HG03469 (cell line): ENCODE measurements around the gene GMEB2.

Source experiments
- ATAC-seq: cut with Tn5 transposase; IDR thresholded peaks from one replicate; pipeline ENCODE4 v1.9.1; 2021; ENCODE audit warnings: mild to moderate bottlenecking, moderate library complexity, moderate number of reproducible peaks; ENCODE audit not compliant: unreplicated experiment

GMEB2 gene

GRCh38 chr20:63590218-63591146, 36.4 kb downstream of the GMEB2 start:
- no peak for ATAC-seq

GRCh38 chr20:63589261-63590217, 37.4 kb downstream of the GMEB2 start:
- no peak for ATAC-seq

GRCh38 chr20:63588641-63589041, 38.3 kb downstream of the GMEB2 start:
- ATAC-seq = no peak

- no peak for ATAC-seq
These were observed 38.9 kb downstream of the GMEB2 start for GRCh38 chr20:63587776-63588591.

GRCh38 chr20:63587256-63587655, 39.6 kb downstream of the GMEB2 start:
- ATAC-seq = no peak

GRCh38 chr20:63586797-63587196, 40.1 kb downstream of the GMEB2 start:
- ATAC-seq = no peak

- ATAC-seq = no peak
These were observed 41.0 kb downstream of the GMEB2 start for GRCh38 chr20:63585616-63586565.

- no peak for ATAC-seq
These were observed 44.4 kb downstream of the GMEB2 start for GRCh38 chr20:63582382-63583063.

GRCh38 chr20:63580796-63581461, 46.0 kb downstream of the GMEB2 start:
- no peak for ATAC-seq

- ATAC-seq = no peak
These were observed 47.7 kb downstream of the GMEB2 start for GRCh38 chr20:63579017-63579694.

GRCh38 chr20:63578224-63579016, 48.5 kb downstream of the GMEB2 start:
- no peak for ATAC-seq

GRCh38 chr20:63577317-63577894, 49.5 kb downstream of the GMEB2 start:
- ATAC-seq = no peak

GRCh38 chr20:63576311-63576710, 50.6 kb downstream of the GMEB2 start:
- no peak for ATAC-seq

GRCh38 chr20:63574829-63575743, 51.8 kb downstream of the GMEB2 start:
- ATAC-seq = no peak

GRCh38 chr20:63574156-63574828, 52.6 kb downstream of the GMEB2 start, which contains the start of gene HELZ2:
TSS of gene HELZ2 (minus strand) at chr20:63574239. CDS start at chr20:63572385, 1,854 bp downstream.
- ATAC-seq = no peak
